ENCODE results near the gene ARL14.

- TF ChIP-seq CTCF (conservative IDR thresholded peaks at IDR 0.05 in 1 of 2, IDR thresholded peaks at IDR 0.05 in 1 of 2; ENCODE audit: low read depth in 1 of 2, low read length in 2 of 2) = no peak
- no peak for TF ChIP-seq EZH2 (IDR thresholded peaks at IDR 0.05; ENCODE audit: low read length, missing control alignments)
Observed at GRCh38 chr3:160691151-160691550, 14.2 kb downstream of the ARL14 start.
